ENCODE data around the gene PRKCA.

GRCh38 chr17:66444031-66444430 lies 141.6 kb downstream of the PRKCA start:
- TF ChIP-seq, protein P1, sequence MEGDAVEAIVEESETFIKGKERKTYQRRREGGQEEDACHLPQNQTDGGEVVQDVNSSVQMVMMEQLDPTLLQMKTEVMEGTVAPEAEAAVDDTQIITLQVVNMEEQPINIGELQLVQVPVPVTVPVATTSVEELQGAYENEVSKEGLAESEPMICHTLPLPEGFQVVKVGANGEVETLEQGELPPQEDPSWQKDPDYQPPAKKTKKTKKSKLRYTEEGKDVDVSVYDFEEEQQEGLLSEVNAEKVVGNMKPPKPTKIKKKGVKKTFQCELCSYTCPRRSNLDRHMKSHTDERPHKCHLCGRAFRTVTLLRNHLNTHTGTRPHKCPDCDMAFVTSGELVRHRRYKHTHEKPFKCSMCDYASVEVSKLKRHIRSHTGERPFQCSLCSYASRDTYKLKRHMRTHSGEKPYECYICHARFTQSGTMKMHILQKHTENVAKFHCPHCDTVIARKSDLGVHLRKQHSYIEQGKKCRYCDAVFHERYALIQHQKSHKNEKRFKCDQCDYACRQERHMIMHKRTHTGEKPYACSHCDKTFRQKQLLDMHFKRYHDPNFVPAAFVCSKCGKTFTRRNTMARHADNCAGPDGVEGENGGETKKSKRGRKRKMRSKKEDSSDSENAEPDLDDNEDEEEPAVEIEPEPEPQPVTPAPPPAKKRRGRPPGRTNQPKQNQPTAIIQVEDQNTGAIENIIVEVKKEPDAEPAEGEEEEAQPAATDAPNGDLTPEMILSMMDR (IDR thresholded peaks at IDR 0.05), result no peak
- TF ChIP-seq EP300 (IDR thresholded peaks at IDR 0.05) (no peak), ESRRA (IDR thresholded peaks at IDR 0.05; ENCODE audit: borderline replicate concordance, low read length) (no peak), CHD4 (IDR thresholded peaks at IDR 0.05; ENCODE audit: borderline replicate concordance) (no peak), MAZ (IDR thresholded peaks at IDR 0.05; ENCODE audit: borderline replicate concordance, low read depth, low read length) (no peak), REST (IDR thresholded peaks at IDR 0.05) (no peak), CEBPB (IDR thresholded peaks at IDR 0.05) (no peak), POLR2A (IDR thresholded peaks at IDR 0.05; ENCODE audit: low read length) (no peak), JUN (IDR thresholded peaks at IDR 0.05) (no peak)
- TF ChIP-seq, protein P2, sequence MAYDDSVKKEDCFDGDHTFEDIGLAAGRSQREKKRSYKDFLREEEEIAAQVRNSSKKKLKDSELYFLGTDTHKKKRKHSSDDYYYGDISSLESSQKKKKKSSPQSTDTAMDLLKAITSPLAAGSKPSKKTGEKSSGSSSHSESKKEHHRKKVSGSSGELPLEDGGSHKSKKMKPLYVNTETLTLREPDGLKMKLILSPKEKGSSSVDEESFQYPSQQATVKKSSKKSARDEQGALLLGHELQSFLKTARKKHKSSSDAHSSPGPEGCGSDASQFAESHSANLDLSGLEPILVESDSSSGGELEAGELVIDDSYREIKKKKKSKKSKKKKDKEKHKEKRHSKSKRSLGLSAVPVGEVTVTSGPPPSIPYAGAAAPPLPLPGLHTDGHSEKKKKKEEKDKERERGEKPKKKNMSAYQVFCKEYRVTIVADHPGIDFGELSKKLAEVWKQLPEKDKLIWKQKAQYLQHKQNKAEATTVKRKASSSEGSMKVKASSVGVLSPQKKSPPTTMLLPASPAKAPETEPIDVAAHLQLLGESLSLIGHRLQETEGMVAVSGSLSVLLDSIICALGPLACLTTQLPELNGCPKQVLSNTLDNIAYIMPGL (CRISPR knock-in tag; IDR thresholded peaks at IDR 0.05; ENCODE audit: borderline replicate concordance), result no peak
